ENCODE data around the gene USP32. TPM values are rescaled to one million over a fixed set of nuclear protein-coding genes. Genes with fewer than 3 reads are reported as not detected.

Gene USP32
- total and polyA plus RNA-seq, 2 donors (not counting 1 experiment from before 2014, with no cell fraction given): 7.7 to 48.8 TPM

DNA sequence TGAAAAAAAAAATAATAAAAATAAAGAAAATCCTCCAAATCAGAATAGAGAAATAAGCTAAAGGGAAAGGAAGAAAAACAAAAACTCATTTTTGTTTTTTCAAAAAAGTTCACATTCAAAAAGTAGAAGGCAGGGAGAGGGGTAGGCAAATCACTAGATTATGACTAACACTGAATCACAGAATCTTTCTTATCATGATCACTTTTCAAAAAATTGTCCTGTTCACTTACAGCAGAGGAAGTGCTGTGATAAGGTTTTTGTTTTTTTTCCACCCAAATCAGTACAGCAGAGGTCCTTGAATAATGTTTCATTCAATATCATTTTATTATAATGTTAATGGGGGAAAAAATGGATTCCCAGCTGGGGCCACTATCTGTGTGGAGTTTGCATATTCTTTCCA lies 135.8 kb downstream of the USP32 start:
- no peaks in the 10 kb centered on the region for H3K27me3 ChIP-seq (replicated peaks in 1 of 4; ENCODE audit: control extremely low read depth in 1 of 4, control insufficient read depth in 3 of 4, insufficient read depth in 4 of 4, low read length in 3 of 4)
- H3K36me3 ChIP-seq (replicated peaks in 1 of 2; ENCODE audit: control extremely low read depth in 1 of 2, control insufficient read depth in 1 of 2, extremely low read depth in 1 of 2, insufficient read depth in 2 of 2, low read length in 1 of 2): peaks cover 12 to 13% of the 10 kb centered on the region in 2 experiments
- H2AFZ ChIP-seq (ENCODE audit: insufficient read depth, low read depth, low read length, poor library complexity, severe bottlenecking): no peak overlapping the region
- H3K9ac ChIP-seq (ENCODE audit: low read length): no peak overlapping the region
- H3K27ac ChIP-seq (ENCODE audit: low read length in 2 of 2): no peak overlapping the region
- Mint-ChIP-seq H3K4me1 (no peaks in the 10 kb centered on the region), H3K4me3 (no peak overlapping the region), H3K9me3 (ENCODE audit: insufficient read depth) (no peaks in the 10 kb centered on the region), H3K27me3 (no peaks in the 10 kb centered on the region), H3K27ac (no peak overlapping the region)
- H3K4me3 ChIP-seq (ENCODE audit: control extremely low read depth in 1 of 5, extremely low read depth in 1 of 5, insufficient read depth in 1 of 5, low read depth in 2 of 5, low read length in 4 of 5): no peak overlapping the region
- intact Hi-C loops (cut with micrococcal nuclease): no loop called here
- ChIA-PET POLR2A (no interaction called here), CTCF (interaction anchor here (1.2 kb wide), 1 partner anchor 382 kb away, joined by 4 read pairs; no protein-coding TSS in a partner anchor)
- H3K4me1 ChIP-seq (ENCODE audit: control insufficient read depth in 2 of 2, insufficient read depth in 2 of 2, low read length in 2 of 2): no peaks in the 10 kb centered on the region
- ATAC-seq (ENCODE audit: low read depth): no peak
- DNase-seq: no peak
- no peak overlapping the region for H3K4me2 ChIP-seq (replicated peaks; ENCODE audit: low read depth, low read length, poor library complexity, severe bottlenecking)
- no peaks in the 10 kb centered on the region for H4K20me1 ChIP-seq (ENCODE audit: control insufficient read depth, insufficient read depth, low read length, poor library complexity, severe bottlenecking)
- no peaks in the 10 kb centered on the region for H3K79me2 ChIP-seq (ENCODE audit: control insufficient read depth, insufficient read depth, low read length)
- no peaks in the 10 kb centered on the region for H3K9me3 ChIP-seq (ENCODE audit: control extremely low read depth in 1 of 3, control insufficient read depth in 2 of 3, insufficient read depth in 1 of 3, low read length in 2 of 3)
- TF ChIP-seq EZH2 (IDR thresholded peaks at IDR 0.05; ENCODE audit: borderline replicate concordance, insufficient read depth, low read depth, low read length, poor library complexity, severe bottlenecking): no peak
- TF ChIP-seq, protein P1, sequence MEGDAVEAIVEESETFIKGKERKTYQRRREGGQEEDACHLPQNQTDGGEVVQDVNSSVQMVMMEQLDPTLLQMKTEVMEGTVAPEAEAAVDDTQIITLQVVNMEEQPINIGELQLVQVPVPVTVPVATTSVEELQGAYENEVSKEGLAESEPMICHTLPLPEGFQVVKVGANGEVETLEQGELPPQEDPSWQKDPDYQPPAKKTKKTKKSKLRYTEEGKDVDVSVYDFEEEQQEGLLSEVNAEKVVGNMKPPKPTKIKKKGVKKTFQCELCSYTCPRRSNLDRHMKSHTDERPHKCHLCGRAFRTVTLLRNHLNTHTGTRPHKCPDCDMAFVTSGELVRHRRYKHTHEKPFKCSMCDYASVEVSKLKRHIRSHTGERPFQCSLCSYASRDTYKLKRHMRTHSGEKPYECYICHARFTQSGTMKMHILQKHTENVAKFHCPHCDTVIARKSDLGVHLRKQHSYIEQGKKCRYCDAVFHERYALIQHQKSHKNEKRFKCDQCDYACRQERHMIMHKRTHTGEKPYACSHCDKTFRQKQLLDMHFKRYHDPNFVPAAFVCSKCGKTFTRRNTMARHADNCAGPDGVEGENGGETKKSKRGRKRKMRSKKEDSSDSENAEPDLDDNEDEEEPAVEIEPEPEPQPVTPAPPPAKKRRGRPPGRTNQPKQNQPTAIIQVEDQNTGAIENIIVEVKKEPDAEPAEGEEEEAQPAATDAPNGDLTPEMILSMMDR (IDR thresholded peaks at IDR 0.05): no peak

DNA sequence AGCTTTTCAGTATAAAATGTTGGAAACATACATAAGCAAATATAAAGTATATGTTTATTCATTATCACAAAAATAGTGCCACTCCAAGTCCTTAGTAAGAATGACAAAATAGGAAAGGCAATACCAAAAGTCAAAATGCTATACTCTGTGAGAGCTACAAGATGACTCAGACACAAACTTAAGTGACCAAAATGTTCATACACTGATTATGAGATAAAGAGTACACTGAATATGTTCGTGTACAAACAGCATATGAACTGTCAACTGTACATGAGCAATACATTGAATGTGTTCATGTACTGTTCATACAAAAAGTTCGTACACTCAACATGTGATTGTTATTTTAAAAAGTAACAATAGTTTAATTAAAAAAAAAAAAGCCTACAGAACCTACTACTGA lies 138.9 kb downstream of the USP32 start:
- ChIA-PET CTCF (no interaction called here), POLR2A (interaction anchor here (0.7 kb wide), 1 partner anchor 20 kb away, joined by 4 read pairs; no protein-coding TSS in a partner anchor)
- Histone ChIP-seq H3K36me3 (replicated peaks in 1 of 2; ENCODE audit: control extremely low read depth in 1 of 2, control insufficient read depth in 1 of 2, extremely low read depth in 1 of 2, insufficient read depth in 2 of 2, low read length in 1 of 2) (peaks cover 10 to 22% of the 10 kb centered on the region in 2 experiments), H3K9me3 (ENCODE audit: control extremely low read depth in 1 of 3, control insufficient read depth in 2 of 3, insufficient read depth in 1 of 3, low read length in 2 of 3) (peaks cover 0 to 2% (median 0%) of the 10 kb centered on the region in 3 donors), H3K4me3 (ENCODE audit: control extremely low read depth in 1 of 5, extremely low read depth in 1 of 5, insufficient read depth in 1 of 5, low read depth in 2 of 5, low read length in 4 of 5) (no peak overlapping the region), H3K9ac (ENCODE audit: low read length) (no peak overlapping the region), H3K4me2 (replicated peaks; ENCODE audit: low read depth, low read length, poor library complexity, severe bottlenecking) (no peak overlapping the region), H4K20me1 (ENCODE audit: control insufficient read depth, insufficient read depth, low read length, poor library complexity, severe bottlenecking) (no peaks in the 10 kb centered on the region), H3K4me1 (ENCODE audit: control insufficient read depth in 2 of 2, insufficient read depth in 2 of 2, low read length in 2 of 2) (no peaks in the 10 kb centered on the region), H2AFZ (ENCODE audit: insufficient read depth, low read depth, low read length, poor library complexity, severe bottlenecking) (no peak overlapping the region), H3K79me2 (ENCODE audit: control insufficient read depth, insufficient read depth, low read length) (no peaks in the 10 kb centered on the region), H3K27me3 (replicated peaks in 1 of 4; ENCODE audit: control extremely low read depth in 1 of 4, control insufficient read depth in 3 of 4, insufficient read depth in 4 of 4, low read length in 3 of 4) (no peaks in the 10 kb centered on the region), H3K27ac (ENCODE audit: low read length in 2 of 2) (no peak overlapping the region)
- no CpG with 5 or more reads among the region's 2 CpGs for WGBS (ENCODE audit: insufficient coverage)
- no peaks in the 10 kb centered on the region for H3K9me3 Mint-ChIP-seq (ENCODE audit: insufficient read depth)
- no peaks in the 10 kb centered on the region for H3K27me3 Mint-ChIP-seq
- no peak overlapping the region for H3K4me3 Mint-ChIP-seq
- no peak overlapping the region for H3K27ac Mint-ChIP-seq
- DNase-seq (no peak), ATAC-seq (ENCODE audit: low read depth) (no peak)
- TF ChIP-seq EZH2 (IDR thresholded peaks at IDR 0.05; ENCODE audit: borderline replicate concordance, insufficient read depth, low read depth, low read length, poor library complexity, severe bottlenecking): no peak
- TF ChIP-seq, protein P1 (IDR thresholded peaks at IDR 0.05): no peak
- no peaks in the 10 kb centered on the region for H3K4me1 Mint-ChIP-seq
- intact Hi-C loops (cut with micrococcal nuclease): no loop called here

Measured in B cell (primary cell).